Natural killer cell (primary cell): ENCODE data around the gene C16orf96. TPM values are rescaled to one million over a fixed set of nuclear protein-coding genes. Genes with fewer than 3 reads are reported as not detected.

Experiments
- ATAC-seq, 3 donors: fragments of 150-1000 bp in 2 of 3; fragments of 200-7000 bp in 1 of 3; cut with Tn5 transposase; 1 replicate in 1 of 3; 2 replicates in 2 of 3; pipeline ENCODE4 v1.10.0; 2021; ENCODE audit warnings: mild to moderate bottlenecking in 2 of 3, moderate library complexity in 2 of 3
- DNase-seq, 2 donors: peaks; one replicate each; pipeline versions ENCODE4 v3.0.0 to v3.0.0-alpha.2; 2013 to 2021; ENCODE audit warnings: mixed read lengths in 1 of 2
- H3K27ac ChIP-seq: one replicate; pipeline ENCODE4 v1.5.1; 2013; ENCODE audit warnings: mild to moderate bottlenecking, low read length
- H3K27me3 ChIP-seq: one replicate; pipeline ENCODE4 v1.6.1; 2013; ENCODE audit warnings: low read length; ENCODE audit not compliant: control insufficient read depth, insufficient read depth
- H3K36me3 ChIP-seq: one replicate; pipeline ENCODE4 v1.6.1; 2013; ENCODE audit warnings: low read length; ENCODE audit not compliant: control insufficient read depth, insufficient read depth
- H3K4me1 ChIP-seq: one replicate; pipeline ENCODE4 v1.6.1; 2013; ENCODE audit warnings: low read length; ENCODE audit not compliant: control insufficient read depth, insufficient read depth
- H3K4me3 ChIP-seq: one replicate; pipeline ENCODE4 v1.5.1; 2013; ENCODE audit warnings: low read length
- H3K9me3 ChIP-seq: one replicate; pipeline ENCODE4 v1.6.1; 2013; ENCODE audit warnings: low read length; ENCODE audit not compliant: control insufficient read depth, insufficient read depth
- H3K27ac Mint-ChIP-seq, 2 donors: one replicate each; pipeline ENCODE4 v1.8.0; 2022; ENCODE audit warnings: mild to moderate bottlenecking in 2 of 2, mixed read lengths in 2 of 2, moderate library complexity in 1 of 2
- H3K27me3 Mint-ChIP-seq, 2 donors: one replicate each; pipeline ENCODE4 v1.8.0; 2022; ENCODE audit warnings: low read depth in 2 of 2, mixed read lengths in 2 of 2
- H3K36me3 Mint-ChIP-seq: one replicate; pipeline ENCODE4 v1.8.0; 2022; ENCODE audit warnings: mixed read lengths
- H3K4me1 Mint-ChIP-seq, 2 donors: one replicate each; pipeline ENCODE4 v1.8.0; 2022; ENCODE audit warnings: mixed read lengths in 2 of 2
- H3K4me3 Mint-ChIP-seq: one replicate; pipeline ENCODE4 v1.8.0; 2022; ENCODE audit warnings: mild to moderate bottlenecking, moderate library complexity, mixed read lengths
- H3K9me3 Mint-ChIP-seq, 2 donors: one replicate each; pipeline ENCODE4 v1.8.0; 2022; ENCODE audit warnings: mixed read lengths in 2 of 2
- WGBS: methylation state at CpG from one replicate; pipeline ENCODE4 v1.1.7; 2013; ENCODE audit warnings: missing lambda C conversion rate; ENCODE audit not compliant: insufficient coverage; 5-methylcytosine and 5-hydroxymethylcytosine counted together
- intact Hi-C: fragments of 100-400 bp; cut with micrococcal nuclease; formaldehyde crosslinking; loops from one replicate; pipeline ENCODE4 v1.14.2; 2022
- total RNA-seq, 4 donors: library from RNA; stranded (reverse); fragments of 120-200 nt in 1 of 4; gene quantifications; one replicate each; pipeline versions ENCODE4 v1.2.3 to v1.2.4, GENCODE V29; 2013 to 2022
- TF ChIP-seq, protein P1 (sequence below): fragments of 200-600 bp; IDR thresholded peaks from one replicate; pipeline ENCODE4 v1.8.0; 2022; ENCODE audit warnings: antibody characterized with exemption

The C16orf96 gene
- total RNA-seq, 3 donors from 2014 or later (not counting 1 experiment from before 2014, with no cell fraction given), result 0.35 to 0.61 (median 0.43) TPM

DNA sequence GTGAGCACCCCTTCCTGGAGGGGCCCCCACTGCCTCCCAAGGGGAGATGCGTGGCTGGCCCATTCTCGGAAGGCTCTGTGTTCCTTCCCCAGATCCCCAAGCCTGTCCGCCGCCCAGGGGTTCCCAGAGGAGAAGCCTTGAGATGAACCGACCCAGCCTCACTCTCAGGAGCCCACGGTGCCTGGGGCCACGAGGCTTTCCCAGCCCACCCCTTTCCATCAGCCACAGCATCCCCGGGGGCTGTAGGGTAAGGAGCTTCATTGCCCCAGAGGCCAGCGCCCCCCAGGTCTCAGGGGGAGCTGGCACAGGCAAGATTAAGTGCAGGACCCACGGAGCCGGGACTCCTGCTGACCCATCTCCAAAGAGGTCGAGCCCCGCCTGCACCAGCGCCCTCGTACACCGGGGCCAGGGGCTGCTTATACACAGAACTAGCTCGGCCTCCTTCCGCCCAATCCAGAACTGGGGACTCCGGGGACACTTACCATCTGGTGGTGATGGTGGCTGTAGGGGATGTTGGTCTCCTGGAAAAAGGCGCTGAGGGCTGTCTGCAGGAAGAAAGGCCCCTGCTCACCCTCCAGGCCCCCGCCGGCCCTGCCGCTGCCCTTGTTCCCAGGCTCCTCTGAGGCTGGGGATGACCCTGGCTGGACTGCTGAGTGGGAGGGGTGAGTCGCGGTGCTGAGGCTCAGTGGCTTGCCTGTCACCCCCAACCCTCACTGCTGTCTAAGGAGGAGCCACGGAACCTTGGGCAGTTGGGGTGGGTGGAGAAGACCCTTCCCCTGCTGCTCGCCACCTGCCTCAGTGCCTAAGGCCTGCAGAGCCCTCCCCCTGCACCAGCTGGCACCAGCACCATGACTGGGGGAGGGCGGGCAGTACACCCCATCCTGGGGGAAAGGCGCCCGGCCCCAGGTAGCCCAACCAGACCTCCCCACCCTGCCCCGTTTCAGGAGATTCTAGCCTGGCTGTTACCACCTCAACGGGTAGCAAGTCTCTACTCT is 54.2 kb downstream of the C16orf96 start:
- Mint-ChIP-seq H3K4me3 (no peak overlapping the region), H3K36me3 (no peaks in the 10 kb centered on the region), H3K4me1 (peaks cover under 1 to 19% of the 10 kb centered on the region in 2 donors), H3K27me3 (no peaks in the 10 kb centered on the region), H3K27ac (no peak overlapping the region), H3K9me3 (no peaks in the 10 kb centered on the region)
- no peaks in the 10 kb centered on the region for H3K9me3 ChIP-seq
- DNase-seq, result no peak
- TF ChIP-seq, protein P1, sequence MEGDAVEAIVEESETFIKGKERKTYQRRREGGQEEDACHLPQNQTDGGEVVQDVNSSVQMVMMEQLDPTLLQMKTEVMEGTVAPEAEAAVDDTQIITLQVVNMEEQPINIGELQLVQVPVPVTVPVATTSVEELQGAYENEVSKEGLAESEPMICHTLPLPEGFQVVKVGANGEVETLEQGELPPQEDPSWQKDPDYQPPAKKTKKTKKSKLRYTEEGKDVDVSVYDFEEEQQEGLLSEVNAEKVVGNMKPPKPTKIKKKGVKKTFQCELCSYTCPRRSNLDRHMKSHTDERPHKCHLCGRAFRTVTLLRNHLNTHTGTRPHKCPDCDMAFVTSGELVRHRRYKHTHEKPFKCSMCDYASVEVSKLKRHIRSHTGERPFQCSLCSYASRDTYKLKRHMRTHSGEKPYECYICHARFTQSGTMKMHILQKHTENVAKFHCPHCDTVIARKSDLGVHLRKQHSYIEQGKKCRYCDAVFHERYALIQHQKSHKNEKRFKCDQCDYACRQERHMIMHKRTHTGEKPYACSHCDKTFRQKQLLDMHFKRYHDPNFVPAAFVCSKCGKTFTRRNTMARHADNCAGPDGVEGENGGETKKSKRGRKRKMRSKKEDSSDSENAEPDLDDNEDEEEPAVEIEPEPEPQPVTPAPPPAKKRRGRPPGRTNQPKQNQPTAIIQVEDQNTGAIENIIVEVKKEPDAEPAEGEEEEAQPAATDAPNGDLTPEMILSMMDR, result no peak
- H3K27ac ChIP-seq, result no peak overlapping the region
- H3K4me1 ChIP-seq, result peaks cover 23% of the 10 kb centered on the region
- WGBS, result 89% methylated on average over 31 of the region's 32 CpGs
- ATAC-seq, result no peak
- H3K27me3 ChIP-seq, result no peaks in the 10 kb centered on the region
- H3K36me3 ChIP-seq, result peaks cover 8% of the 10 kb centered on the region
- intact Hi-C loops, result loop anchor here (10.0 kb wide), 2 partner anchors 196 to 356 kb away; partner anchors contain the start of gene CORO7
- H3K4me3 ChIP-seq, result no peak overlapping the region

DNA sequence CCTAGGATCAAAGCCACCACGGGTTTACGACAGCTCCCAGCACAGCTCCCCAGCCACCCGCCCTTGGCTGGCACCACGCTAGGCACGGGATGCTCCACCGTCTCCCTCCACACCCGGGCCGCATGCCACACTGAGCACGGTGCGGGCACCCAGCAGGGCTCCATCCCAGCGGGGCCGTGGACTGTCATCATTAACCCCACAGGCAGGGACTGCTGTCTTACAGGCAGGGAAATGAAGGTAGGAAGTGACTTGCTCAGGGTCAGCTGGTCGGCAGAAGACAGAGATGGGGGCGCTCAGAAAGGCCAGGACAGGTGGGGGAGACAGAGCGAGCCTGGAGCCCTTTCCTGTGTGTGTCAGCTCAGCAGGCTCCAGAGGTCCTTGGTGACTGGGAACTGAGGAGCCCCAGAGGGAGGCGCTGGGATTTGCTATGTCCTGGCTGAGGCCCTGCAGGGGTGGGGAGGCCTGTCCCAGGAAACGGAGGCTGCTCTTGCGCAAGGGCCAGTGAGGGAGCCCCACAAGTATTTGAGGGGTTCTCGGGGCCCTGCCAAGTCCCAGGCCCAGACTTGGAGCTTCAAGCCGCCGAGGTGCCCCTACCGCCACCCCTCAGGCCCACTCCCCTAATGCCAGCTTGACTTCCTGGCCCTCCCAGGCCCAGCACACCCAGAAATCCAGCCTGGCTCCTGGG is 55.3 kb downstream of the C16orf96 start:
- ATAC-seq, result no peak
- peaks cover 12 to 31% of the 10 kb centered on the region in 2 donors for H3K4me1 Mint-ChIP-seq
- intact Hi-C loops, result loop anchor here (10.0 kb wide), 2 partner anchors 197 to 357 kb away; partner anchors contain the start of gene CORO7
- no peak overlapping the region for H3K4me3 Mint-ChIP-seq
- Histone ChIP-seq H3K4me3 (no peak overlapping the region), H3K9me3 (no peaks in the 10 kb centered on the region), H3K27ac (no peak overlapping the region), H3K36me3 (peaks cover 8% of the 10 kb centered on the region), H3K27me3 (no peaks in the 10 kb centered on the region), H3K4me1 (peaks cover 32% of the 10 kb centered on the region)
- no peaks in the 10 kb centered on the region for H3K9me3 Mint-ChIP-seq
- TF ChIP-seq, protein P1, result no peak
- peak overlapping the region in 1 of 2 donors; percentile 24 for H3K27ac Mint-ChIP-seq
- no peaks in the 10 kb centered on the region for H3K27me3 Mint-ChIP-seq
- 95% methylated on average over 22 of the region's 22 CpGs for WGBS
- no peaks in the 10 kb centered on the region for H3K36me3 Mint-ChIP-seq
- DNase-seq, result no peak

GRCh38 chr16:4612474-4612931 is 56.4 kb downstream of the C16orf96 start:
- H3K4me3 ChIP-seq, result no peak overlapping the region
- peaks cover 8% of the 10 kb centered on the region for H3K36me3 ChIP-seq
- no peaks in the 10 kb centered on the region for H3K36me3 Mint-ChIP-seq
- DNase-seq, result no peak
- H3K4me1 ChIP-seq, result peaks cover 42% of the 10 kb centered on the region
- no peak for ATAC-seq
- intact Hi-C loops, result loop anchor here (10.0 kb wide), 2 partner anchors 198 to 358 kb away; partner anchors contain the start of gene CORO7
- no peak overlapping the region for H3K27ac ChIP-seq
- TF ChIP-seq, protein P1, result no peak
- no peaks in the 10 kb centered on the region for H3K27me3 ChIP-seq
- H3K27ac Mint-ChIP-seq, result no peak overlapping the region
- H3K9me3 Mint-ChIP-seq, result no peaks in the 10 kb centered on the region
- WGBS, result 97% methylated on average over 7 of the region's 7 CpGs
- no peak overlapping the region for H3K4me3 Mint-ChIP-seq
- peaks cover 14 to 34% of the 10 kb centered on the region in 2 donors for H3K4me1 Mint-ChIP-seq
- no peaks in the 10 kb centered on the region for H3K9me3 ChIP-seq
- H3K27me3 Mint-ChIP-seq, result no peaks in the 10 kb centered on the region
